Coronary artery (tissue), 2 donors: ENCODE data around the gene KCNT1.

Source experiments
- DNase-seq: peaks from one replicate; pipeline ENCODE4 v3.0.0-alpha.2; 2017; ENCODE audit warnings: low spot score
- H3K27ac ChIP-seq, 2 donors: fragments of 200-600 bp; sonication (generic); one replicate each; pipeline ENCODE4 v1.5.1; 2016 to 2019
- H3K4me3 ChIP-seq: fragments of 200-600 bp; sonication (generic); 2 replicates; pipeline ENCODE4 v1.5.1; 2016; ENCODE audit warnings: mild to moderate bottlenecking, moderate library complexity
- TF ChIP-seq, protein P1 (sequence below): fragments of 200-600 bp; sonication (generic); IDR thresholded peaks from one replicate; pipeline ENCODE4 v1.5.1; 2019; ENCODE audit warnings: antibody characterized with exemption

The KCNT1 gene

DNA sequence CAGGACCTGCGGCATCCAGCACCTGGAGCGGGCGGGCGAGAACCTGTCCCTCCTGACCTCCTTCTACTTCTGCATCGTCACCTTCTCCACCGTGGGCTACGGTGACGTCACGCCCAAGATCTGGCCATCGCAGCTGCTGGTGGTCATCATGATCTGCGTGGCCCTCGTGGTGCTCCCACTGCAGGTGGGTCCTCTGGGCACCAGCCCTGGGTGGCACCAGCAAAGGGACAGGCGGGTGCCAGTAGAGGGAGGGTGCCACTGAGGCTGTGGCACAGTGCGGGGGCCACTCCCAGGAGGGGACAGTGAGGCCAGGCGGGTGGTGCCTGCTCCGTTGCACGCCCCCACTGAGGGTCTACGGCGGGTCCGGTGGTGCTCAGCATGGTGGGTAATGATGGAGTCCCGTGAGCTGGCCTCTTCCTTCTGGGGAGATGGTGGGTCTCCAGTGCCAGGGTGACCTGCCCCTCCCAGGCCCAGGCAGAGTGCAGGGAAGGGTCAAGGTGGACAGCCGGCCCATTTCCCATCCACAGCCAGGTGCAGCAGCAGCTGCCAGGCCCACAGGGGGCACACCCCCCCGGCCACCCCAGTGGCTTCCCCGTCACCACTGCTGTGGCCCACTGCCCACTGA, 57.8 kb downstream of the KCNT1 start:
- Histone ChIP-seq H3K27ac (no peak overlapping the region), H3K4me3 (no peak overlapping the region)
- TF ChIP-seq, protein P1, sequence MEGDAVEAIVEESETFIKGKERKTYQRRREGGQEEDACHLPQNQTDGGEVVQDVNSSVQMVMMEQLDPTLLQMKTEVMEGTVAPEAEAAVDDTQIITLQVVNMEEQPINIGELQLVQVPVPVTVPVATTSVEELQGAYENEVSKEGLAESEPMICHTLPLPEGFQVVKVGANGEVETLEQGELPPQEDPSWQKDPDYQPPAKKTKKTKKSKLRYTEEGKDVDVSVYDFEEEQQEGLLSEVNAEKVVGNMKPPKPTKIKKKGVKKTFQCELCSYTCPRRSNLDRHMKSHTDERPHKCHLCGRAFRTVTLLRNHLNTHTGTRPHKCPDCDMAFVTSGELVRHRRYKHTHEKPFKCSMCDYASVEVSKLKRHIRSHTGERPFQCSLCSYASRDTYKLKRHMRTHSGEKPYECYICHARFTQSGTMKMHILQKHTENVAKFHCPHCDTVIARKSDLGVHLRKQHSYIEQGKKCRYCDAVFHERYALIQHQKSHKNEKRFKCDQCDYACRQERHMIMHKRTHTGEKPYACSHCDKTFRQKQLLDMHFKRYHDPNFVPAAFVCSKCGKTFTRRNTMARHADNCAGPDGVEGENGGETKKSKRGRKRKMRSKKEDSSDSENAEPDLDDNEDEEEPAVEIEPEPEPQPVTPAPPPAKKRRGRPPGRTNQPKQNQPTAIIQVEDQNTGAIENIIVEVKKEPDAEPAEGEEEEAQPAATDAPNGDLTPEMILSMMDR, result no peak
- DNase-seq, result no peak

- no peak for DNase-seq
- Histone ChIP-seq H3K4me3 (no peak overlapping the region), H3K27ac (no peak overlapping the region)
- TF ChIP-seq, protein P1, result no peak
These were observed 58.5 kb downstream of the KCNT1 start for GRCh38 chr9:135760465-135760864.

DNA sequence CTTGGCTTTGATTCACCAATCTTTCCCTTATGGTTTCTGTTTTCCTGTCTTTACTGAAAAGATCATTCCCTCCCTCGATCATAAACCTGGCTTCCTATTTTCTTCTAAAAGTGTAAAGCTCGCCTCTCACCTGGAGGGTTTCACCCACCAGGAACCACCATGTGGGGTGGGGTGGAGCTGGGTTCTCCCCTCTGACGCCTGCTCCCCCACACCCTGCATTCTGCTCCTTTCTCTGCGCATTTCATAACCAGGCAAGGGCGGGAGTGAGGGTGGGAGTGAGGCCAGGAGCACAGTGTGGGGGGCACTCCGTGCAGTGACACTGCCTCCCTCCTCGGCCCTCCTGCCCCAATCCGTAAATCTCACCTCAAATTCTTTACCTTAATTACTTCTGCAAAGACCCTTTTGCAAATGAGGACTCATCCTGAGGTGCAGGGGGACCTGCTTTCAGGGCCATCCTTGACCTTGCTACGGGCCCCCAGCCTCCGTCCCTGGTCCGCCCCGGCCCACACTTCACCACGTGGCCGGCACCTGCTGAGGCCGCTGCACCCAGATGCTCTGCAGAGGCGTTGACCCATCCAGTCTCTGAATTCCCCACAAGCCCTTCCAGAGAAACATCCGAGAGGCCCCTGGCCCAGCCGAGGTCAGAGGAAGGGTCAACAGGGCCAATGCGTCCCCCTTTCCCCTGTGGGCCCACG, 59.3 kb downstream of the KCNT1 start:
- H3K27ac ChIP-seq, result no peak overlapping the region
- TF ChIP-seq, protein P1, result no peak
- no peak for DNase-seq

DNA sequence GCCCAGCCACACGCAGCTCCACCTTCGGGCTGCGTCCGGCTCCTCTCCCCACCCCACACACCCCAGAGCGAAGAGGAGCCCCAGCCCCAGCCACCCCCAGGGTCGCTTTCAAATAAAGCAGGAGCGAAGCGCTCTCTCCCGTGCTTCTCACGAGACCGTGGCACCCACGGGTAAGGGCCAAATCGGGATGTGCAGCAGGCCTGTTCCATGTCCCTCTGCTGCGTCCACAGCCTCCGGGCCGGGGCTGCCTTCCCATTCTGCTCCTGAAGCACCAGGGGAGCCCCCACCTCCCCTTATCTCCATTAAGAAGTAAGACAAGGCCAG, 59.8 kb downstream of the KCNT1 start:
- DNase-seq, result no peak
- no peak overlapping the region for H3K4me3 ChIP-seq
- H3K27ac ChIP-seq, result no peak overlapping the region
- TF ChIP-seq, protein P1, result no peak

More for the DNA sequence above, 59.3 kb downstream of the KCNT1 start:
- no peak overlapping the region for H3K4me3 ChIP-seq

DNA sequence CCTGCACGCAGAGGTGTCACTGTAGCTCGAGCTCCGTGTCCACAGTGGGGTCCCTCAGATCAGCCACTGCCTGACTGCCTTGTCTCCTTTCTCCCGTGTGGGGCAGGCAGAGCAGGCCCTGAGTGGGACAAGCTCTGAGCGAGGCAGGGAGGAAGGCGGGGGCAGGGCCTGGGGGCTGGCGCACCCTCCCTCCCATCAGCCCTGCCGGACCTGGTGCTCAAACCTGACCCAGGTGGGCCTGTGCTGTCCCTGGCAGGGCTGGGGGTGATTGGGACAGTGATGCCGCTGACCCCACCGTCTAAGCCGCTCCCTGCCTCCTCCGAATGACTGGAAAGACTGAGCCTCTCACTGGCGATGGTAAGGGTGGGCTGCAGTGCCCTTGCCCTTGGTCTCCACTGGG, 60.9 kb downstream of the KCNT1 start:
- no peak overlapping the region for H3K27ac ChIP-seq

DNA sequence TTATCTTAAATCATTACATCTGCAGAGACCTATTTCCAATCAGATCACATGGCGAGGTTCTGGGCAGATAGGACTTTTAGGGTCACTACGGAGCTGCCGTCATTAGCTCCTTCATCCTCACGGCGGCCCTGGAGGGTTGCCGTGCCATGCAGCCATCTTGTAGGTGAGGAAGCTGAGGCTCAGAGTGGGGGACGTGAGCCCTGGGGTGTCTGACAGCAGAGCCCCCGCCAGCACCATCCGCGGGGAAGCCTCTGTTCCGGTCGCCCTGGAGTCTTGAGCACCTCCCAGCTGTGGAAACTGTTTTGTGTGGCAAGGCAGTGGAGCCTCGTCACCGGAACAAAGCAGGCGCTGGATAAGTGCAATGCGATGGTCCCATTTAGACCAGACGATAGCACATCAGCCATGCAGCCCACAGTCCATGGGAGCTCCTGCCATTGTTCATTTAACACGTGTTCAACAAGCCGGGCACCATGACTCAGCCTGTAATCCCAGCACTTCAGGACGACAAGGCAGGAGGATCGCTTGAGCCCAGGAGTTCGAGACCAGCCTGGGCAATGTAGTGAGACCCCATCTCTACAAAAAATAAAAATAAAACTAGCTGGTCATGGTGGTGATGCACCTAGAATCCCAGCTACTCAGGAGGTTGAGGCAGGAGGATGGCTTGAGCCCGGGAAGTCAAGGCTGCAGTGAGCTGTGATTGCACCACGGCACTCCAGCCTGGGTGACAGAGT, 61.9 kb downstream of the KCNT1 start:
- no peak overlapping the region for H3K4me3 ChIP-seq
- no peak for DNase-seq
- TF ChIP-seq, protein P1, result no peak
- H3K27ac ChIP-seq, result no peak overlapping the region

More for the DNA sequence above, 60.9 kb downstream of the KCNT1 start:
- H3K4me3 ChIP-seq, result no peak overlapping the region
- DNase-seq, result no peak
- TF ChIP-seq, protein P1, result no peak
